PFSK-1 (cell line): ENCODE data around the gene MIEN1.

Experiments used
- FOXP2 ChIP-seq: optimal IDR thresholded peaks from 2 replicates; pipeline ENCODE3; 2011; ENCODE audit warnings: borderline replicate concordance, control low read depth, inconsistent platforms; ENCODE audit not compliant: insufficient read depth; ENCODE audit errors: extremely low read length, extremely low read depth
- POLR2AphosphoS5 ChIP-seq: IDR thresholded peaks from 2 replicates; pipeline ENCODE4 v1.6.1; 2012; ENCODE audit warnings: low read depth, mild to moderate bottlenecking, control low read depth, low read length, moderate library complexity
- SIN3A ChIP-seq: IDR thresholded peaks from 2 replicates; pipeline ENCODE4 v1.6.1; 2012; ENCODE audit warnings: mild to moderate bottlenecking, low read length, moderate library complexity, borderline replicate concordance; ENCODE audit not compliant: insufficient read depth
- TAF1 ChIP-seq: IDR thresholded peaks from 2 replicates; pipeline ENCODE4 v1.6.1; 2012; ENCODE audit warnings: low read length, control low read depth, borderline replicate concordance; ENCODE audit not compliant: insufficient read depth
- TF ChIP-seq, protein P1 (sequence below), 2 experiments: IDR thresholded peaks; 2 replicates each; pipeline versions ENCODE4 v1.6.1 to v1.8.0; 2011 to 2012; ENCODE audit warnings: low read depth in 2 of 2, low read length in 2 of 2, control low read depth in 1 of 2, inconsistent platforms in 1 of 2, mild to moderate bottlenecking in 1 of 2, moderate library complexity in 1 of 2; ENCODE audit not compliant: insufficient read depth in 1 of 2

The MIEN1 gene

DNA sequence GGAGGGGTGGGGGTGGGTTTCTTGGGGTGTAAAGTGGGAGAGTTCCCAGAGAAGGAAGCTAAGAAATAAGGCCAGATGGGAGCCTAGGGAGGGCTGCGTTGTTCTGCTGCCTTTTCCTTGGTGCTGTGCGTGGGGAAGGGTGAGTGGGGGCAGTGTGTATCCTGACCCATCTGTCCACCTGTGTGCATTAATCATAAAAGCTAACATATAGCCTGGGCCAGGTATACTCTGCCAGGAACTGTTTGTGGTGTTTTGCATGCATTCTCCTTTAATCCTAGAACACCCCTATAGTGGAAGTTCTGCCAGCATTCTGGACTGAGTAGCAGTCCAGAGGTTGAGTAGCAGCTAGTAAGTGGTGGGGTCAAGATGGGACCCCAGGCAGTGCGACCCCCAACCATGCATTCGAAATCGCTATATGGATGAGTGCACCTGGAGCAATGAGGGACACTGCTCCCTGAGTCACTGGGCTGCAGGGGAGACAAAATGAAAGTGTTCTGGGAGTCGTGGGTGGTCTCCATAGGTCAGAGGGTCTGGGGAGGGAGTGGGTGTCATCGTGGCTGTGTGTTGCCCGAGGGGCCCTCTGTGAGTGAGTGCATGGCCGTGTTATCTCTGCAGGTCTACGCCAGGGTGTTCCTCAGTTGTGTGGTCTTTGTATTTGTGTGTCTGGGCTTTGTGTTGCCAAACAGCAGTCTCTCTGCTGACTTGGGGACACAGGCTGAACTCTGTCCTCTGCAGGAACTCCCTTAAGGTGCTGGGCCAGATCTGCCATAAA, 29.1 kb downstream of the MIEN1 start:
- no peak for TF ChIP-seq POLR2AphosphoS5
- TF ChIP-seq, protein P1, sequence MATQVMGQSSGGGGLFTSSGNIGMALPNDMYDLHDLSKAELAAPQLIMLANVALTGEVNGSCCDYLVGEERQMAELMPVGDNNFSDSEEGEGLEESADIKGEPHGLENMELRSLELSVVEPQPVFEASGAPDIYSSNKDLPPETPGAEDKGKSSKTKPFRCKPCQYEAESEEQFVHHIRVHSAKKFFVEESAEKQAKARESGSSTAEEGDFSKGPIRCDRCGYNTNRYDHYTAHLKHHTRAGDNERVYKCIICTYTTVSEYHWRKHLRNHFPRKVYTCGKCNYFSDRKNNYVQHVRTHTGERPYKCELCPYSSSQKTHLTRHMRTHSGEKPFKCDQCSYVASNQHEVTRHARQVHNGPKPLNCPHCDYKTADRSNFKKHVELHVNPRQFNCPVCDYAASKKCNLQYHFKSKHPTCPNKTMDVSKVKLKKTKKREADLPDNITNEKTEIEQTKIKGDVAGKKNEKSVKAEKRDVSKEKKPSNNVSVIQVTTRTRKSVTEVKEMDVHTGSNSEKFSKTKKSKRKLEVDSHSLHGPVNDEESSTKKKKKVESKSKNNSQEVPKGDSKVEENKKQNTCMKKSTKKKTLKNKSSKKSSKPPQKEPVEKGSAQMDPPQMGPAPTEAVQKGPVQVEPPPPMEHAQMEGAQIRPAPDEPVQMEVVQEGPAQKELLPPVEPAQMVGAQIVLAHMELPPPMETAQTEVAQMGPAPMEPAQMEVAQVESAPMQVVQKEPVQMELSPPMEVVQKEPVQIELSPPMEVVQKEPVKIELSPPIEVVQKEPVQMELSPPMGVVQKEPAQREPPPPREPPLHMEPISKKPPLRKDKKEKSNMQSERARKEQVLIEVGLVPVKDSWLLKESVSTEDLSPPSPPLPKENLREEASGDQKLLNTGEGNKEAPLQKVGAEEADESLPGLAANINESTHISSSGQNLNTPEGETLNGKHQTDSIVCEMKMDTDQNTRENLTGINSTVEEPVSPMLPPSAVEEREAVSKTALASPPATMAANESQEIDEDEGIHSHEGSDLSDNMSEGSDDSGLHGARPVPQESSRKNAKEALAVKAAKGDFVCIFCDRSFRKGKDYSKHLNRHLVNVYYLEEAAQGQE (IDR thresholded peaks at IDR 0.05; ENCODE audit: insufficient read depth in 1 of 2, low read depth in 2 of 2, low read length in 2 of 2), result no peak
- no peak for TF ChIP-seq FOXP2
- TF ChIP-seq TAF1, result no peak
- no peak for TF ChIP-seq SIN3A

DNA sequence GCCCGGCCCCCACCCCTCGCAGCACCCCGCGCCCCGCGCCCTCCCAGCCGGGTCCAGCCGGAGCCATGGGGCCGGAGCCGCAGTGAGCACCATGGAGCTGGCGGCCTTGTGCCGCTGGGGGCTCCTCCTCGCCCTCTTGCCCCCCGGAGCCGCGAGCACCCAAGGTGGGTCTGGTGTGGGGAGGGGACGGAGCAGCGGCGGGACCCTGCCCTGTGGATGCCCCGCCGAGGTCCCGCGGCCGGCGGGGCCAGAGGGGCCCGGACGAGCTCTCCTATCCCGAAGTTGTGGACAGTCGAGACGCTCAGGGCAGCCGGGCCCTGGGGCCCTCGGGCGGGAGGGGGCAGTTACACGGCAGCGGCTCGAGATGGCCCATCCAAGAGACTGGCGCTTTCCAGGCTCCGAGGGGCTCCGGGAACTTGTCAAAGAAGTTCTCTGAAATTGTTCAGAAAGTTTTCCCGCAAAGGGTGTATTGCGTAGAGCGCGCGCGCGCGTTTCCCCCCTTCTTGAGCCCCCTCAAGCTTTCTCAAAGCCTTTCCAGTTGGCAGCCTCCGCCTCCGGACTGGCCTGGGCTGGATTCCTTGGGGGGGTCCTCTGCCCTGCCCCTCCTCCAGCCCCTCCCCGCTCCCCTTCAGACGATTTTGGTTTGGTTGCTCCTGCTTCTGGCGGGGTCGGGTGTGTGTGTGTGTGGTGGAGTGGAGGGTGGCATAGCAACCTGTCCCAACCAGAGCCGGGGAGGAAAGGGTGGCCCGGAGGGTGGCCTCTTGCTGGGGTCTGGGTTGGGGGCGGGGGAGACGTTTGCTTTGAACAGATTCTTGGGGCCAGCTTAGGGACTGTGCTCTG, 30.0 kb downstream of the MIEN1 start:
- TF ChIP-seq POLR2AphosphoS5 (no peak), FOXP2 (no peak), TAF1 (no peak), SIN3A (no peak)
- TF ChIP-seq, protein P1 (IDR thresholded peaks at IDR 0.05; ENCODE audit: insufficient read depth in 1 of 2, low read depth in 2 of 2, low read length in 2 of 2), result no peak

DNA sequence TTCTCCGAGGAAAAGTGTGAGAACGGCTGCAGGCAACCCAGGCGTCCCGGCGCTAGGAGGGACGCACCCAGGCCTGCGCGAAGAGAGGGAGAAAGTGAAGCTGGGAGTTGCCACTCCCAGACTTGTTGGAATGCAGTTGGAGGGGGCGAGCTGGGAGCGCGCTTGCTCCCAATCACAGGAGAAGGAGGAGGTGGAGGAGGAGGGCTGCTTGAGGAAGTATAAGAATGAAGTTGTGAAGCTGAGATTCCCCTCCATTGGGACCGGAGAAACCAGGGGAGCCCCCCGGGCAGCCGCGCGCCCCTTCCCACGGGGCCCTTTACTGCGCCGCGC, 30.5 kb downstream of the MIEN1 start, which contains the start of gene ERBB2:
Gene ERBB2, plus strand, starts transcription at position 247 of the 330 bp plus-strand sequence. CDS start 175 bp downstream, outside the sequence.
- TF ChIP-seq SIN3A, result no peak
- peak; percentile 71 for TF ChIP-seq POLR2AphosphoS5
- TF ChIP-seq, protein P1 (IDR thresholded peaks at IDR 0.05; ENCODE audit: insufficient read depth in 1 of 2, low read depth in 2 of 2, low read length in 2 of 2), result no peak

DNA sequence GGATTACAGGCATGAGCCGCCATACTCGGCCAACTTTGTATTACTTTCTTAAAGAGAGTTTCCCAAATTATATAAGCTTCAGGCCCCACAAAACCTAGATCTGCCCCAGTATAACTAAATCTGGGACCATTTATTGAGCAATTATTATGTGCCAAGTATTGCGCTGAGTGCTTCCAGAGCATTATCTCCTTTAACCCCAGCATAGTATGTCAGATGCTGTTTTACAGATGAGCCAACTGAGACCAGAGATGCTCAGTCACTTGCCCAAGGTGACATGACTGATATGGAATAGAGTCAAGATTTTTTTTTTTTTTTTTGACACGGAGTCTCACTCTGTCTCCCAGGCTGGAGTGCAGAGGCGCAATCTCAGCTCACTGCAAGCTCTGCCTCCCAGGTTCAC, 32.4 kb downstream of the MIEN1 start:
- TF ChIP-seq TAF1, result no peak
- TF ChIP-seq FOXP2, result no peak
- TF ChIP-seq SIN3A, result no peak
- no peak for TF ChIP-seq POLR2AphosphoS5
- TF ChIP-seq, protein P1 (IDR thresholded peaks at IDR 0.05; ENCODE audit: insufficient read depth in 1 of 2, low read depth in 2 of 2, low read length in 2 of 2), result no peak
